Stomach (tissue), 9 donors: ENCODE results near the gene LTBP4. TPM values are rescaled to one million over a fixed set of nuclear protein-coding genes. Genes with fewer than 3 reads are reported as not detected.

Experiments used
- DNase-seq, 2 donors: peaks; one replicate each; pipeline versions ENCODE4 v3.0.0 to v3.0.0-alpha.2; 2013 to 2019
- H3K27ac ChIP-seq, 5 donors: fragments of 200-600 bp in 4 of 5; sonication (generic) in 4 of 5; one replicate each; pipeline ENCODE4 v1.5.1; 2013 to 2019; ENCODE audit warnings: mild to moderate bottlenecking in 1 of 5, moderate library complexity in 1 of 5
- H3K27me3 ChIP-seq, 3 donors: fragments of 200-600 bp; sonication (generic); one replicate each; pipeline ENCODE4 v1.5.1; 2017 to 2019; ENCODE audit warnings: mixed run types in 1 of 3
- H3K36me3 ChIP-seq, 4 donors: fragments of 200-600 bp; sonication (generic); 1 replicate in 3 of 4; 2 replicates in 1 of 4; pipeline ENCODE4 v1.5.1; 2016 to 2019
- H3K4me1 ChIP-seq, 4 donors: fragments of 200-600 bp; sonication (generic); one replicate each; pipeline ENCODE4 v1.5.1; 2016 to 2019
- H3K4me3 ChIP-seq, 4 donors: fragments of 200-600 bp; sonication (generic) in 3 of 4; one replicate each; pipeline ENCODE4 v1.5.1; 2016 to 2019; ENCODE audit warnings: mild to moderate bottlenecking in 1 of 4
- H3K9me3 ChIP-seq, 4 donors: fragments of 200-600 bp; sonication (generic); one replicate each; pipeline ENCODE4 v1.5.1; 2016 to 2019
- CTCF ChIP-seq, 7 experiments: fragments of 450-650 bp in 4 of 7; fragments of 200-600 bp in 3 of 7; sonication (generic) in 3 of 7; IDR thresholded peaks; one replicate each; pipeline ENCODE4 v1.5.1; 2016 to 2019; ENCODE audit warnings: antibody characterized with exemption in 7 of 7, control low read depth in 2 of 7, mild to moderate bottlenecking in 1 of 7
- EP300 ChIP-seq: sonication (generic); formaldehyde crosslinking; IDR thresholded peaks from one replicate; pipeline ENCODE4 v1.6.1; 2017; ENCODE audit warnings: antibody characterized with exemption
- POLR2A ChIP-seq, 4 donors: fragments of 450-650 bp; IDR thresholded peaks; one replicate each; pipeline ENCODE4 v1.6.1; 2016; ENCODE audit warnings: antibody characterized with exemption in 4 of 4, control low read depth in 2 of 4, mild to moderate bottlenecking in 1 of 4, moderate library complexity in 1 of 4
- POLR2AphosphoS5 ChIP-seq, 3 donors: sonication (generic); formaldehyde crosslinking; IDR thresholded peaks; one replicate each; pipeline ENCODE4 v1.6.1; 2016; ENCODE audit warnings: antibody characterized with exemption in 3 of 3
- WGBS, 5 donors: extraction: QIAGEN DNeasy Blood & Tissue Kit in 3 of 5; methylation state at CpG; one replicate each; pipeline versions ENCODE4 v1.1.5 to v1.1.7; 2013 to 2018; 5-methylcytosine and 5-hydroxymethylcytosine counted together
- intact Hi-C: fragments of 100-400 bp; cut with DNase I; formaldehyde crosslinking; loops from one replicate; pipeline ENCODE4 v1.15.1; 2023; ENCODE audit warnings: low total_unique reads
- polyA plus RNA-seq, 3 donors: library from polyadenylated mRNA; stranded (reverse); fragments of 200-250 nt; gene quantifications; one replicate each; pipeline ENCODE4 v1.2.3, GENCODE V29; 2013
- total RNA-seq, 5 donors: library from RNA; depleted of rRNA; stranded (reverse); fragments of >200 nt; gene quantifications; one replicate each; pipeline versions ENCODE4 v1.1.0 to v1.2.3, GENCODE V29; 2014 to 2016
- donor health status: healthy with polysubstance abuse.
- donor health status: Bipolar disorder and iron deficiency.
- donor health status: healthy.

LTBP4 gene
- total and polyA plus RNA-seq, 8 donors: 66.1 to 1,027 (median 139) TPM

- intact Hi-C loops: no loop called here
- no peaks in the 10 kb centered on the region for H3K9me3 ChIP-seq
- no peak overlapping the region for H3K27ac ChIP-seq
- H3K36me3 ChIP-seq: peaks cover 62 to 98% (median 96%) of the 10 kb centered on the region in 4 donors
- H3K27me3 ChIP-seq: no peaks in the 10 kb centered on the region
- H3K4me3 ChIP-seq: no peak overlapping the region
- no peak for DNase-seq
- TF ChIP-seq EP300 (no peak), POLR2AphosphoS5 (IDR thresholded peaks at IDR 0.05) (no peak), CTCF (IDR thresholded peaks at IDR 0.05) (no peak), POLR2A (IDR thresholded peaks at IDR 0.05) (no peak)
- peaks cover 0 to 6% (median 0%) of the 10 kb centered on the region in 4 donors for H3K4me1 ChIP-seq
- WGBS, 5 donors: 82 to 94% (median 88%) methylated on average over 4 to 9 of the region's 9 CpGs
These were observed 70.2 kb downstream of the LTBP4 start for GRCh38 chr19:40671404-40671803.

GRCh38 chr19:40672038-40672437, 70.9 kb downstream of the LTBP4 start:
- WGBS, 5 donors: 53 to 94% (median 86%) methylated on average over 2 of the region's 2 CpGs
- H3K4me1 ChIP-seq: no peaks in the 10 kb centered on the region
- no peaks in the 10 kb centered on the region for H3K9me3 ChIP-seq
- H3K27me3 ChIP-seq: no peaks in the 10 kb centered on the region
- DNase-seq: no peak
- TF ChIP-seq POLR2A (IDR thresholded peaks at IDR 0.05) (no peak), POLR2AphosphoS5 (IDR thresholded peaks at IDR 0.05) (no peak), CTCF (IDR thresholded peaks at IDR 0.05) (no peak), EP300 (no peak)
- H3K4me3 ChIP-seq: no peak overlapping the region
- H3K27ac ChIP-seq: no peak overlapping the region
- intact Hi-C loops: no loop called here
- peaks cover 68 to 100% (median 98%) of the 10 kb centered on the region in 4 donors for H3K36me3 ChIP-seq

GRCh38 chr19:40672573-40673299, 71.6 kb downstream of the LTBP4 start:
- Histone ChIP-seq H3K4me3 (no peak overlapping the region), H3K4me1 (no peaks in the 10 kb centered on the region), H3K27ac (no peak overlapping the region), H3K27me3 (no peaks in the 10 kb centered on the region), H3K36me3 (peaks cover 72 to 100% (median 98%) of the 10 kb centered on the region in 4 donors), H3K9me3 (no peaks in the 10 kb centered on the region)
- intact Hi-C loops: no loop called here
- TF ChIP-seq POLR2A (IDR thresholded peaks at IDR 0.05): no peak
- no peak for TF ChIP-seq CTCF (IDR thresholded peaks at IDR 0.05)
- no peak for TF ChIP-seq EP300
- TF ChIP-seq POLR2AphosphoS5 (IDR thresholded peaks at IDR 0.05): no peak
- DNase-seq: no peak
- 88 to 94% (median 92%) methylated on average over 7 of the region's 7 CpGs for WGBS, 5 donors

GRCh38 chr19:40673397-40673796, 72.2 kb downstream of the LTBP4 start:
- no peaks in the 10 kb centered on the region for H3K4me1 ChIP-seq
- no peak overlapping the region for H3K4me3 ChIP-seq
- peaks cover 73 to 100% (median 98%) of the 10 kb centered on the region in 4 donors for H3K36me3 ChIP-seq
- DNase-seq: no peak
- H3K27ac ChIP-seq: no peak overlapping the region
- intact Hi-C loops: no loop called here
- TF ChIP-seq CTCF (IDR thresholded peaks at IDR 0.05): no peak
- TF ChIP-seq POLR2A (IDR thresholded peaks at IDR 0.05): no peak
- H3K9me3 ChIP-seq: no peaks in the 10 kb centered on the region
- WGBS, 5 donors: 89 to 95% (median 93%) methylated on average over 10 to 11 of the region's 11 CpGs
- H3K27me3 ChIP-seq: no peaks in the 10 kb centered on the region
